GDM1 (cell line): ENCODE results near the gene SRR.
"Not testable (repeated sequence)": the region's sequence is repeated elsewhere in the genome, so short reads cannot be mapped to it uniquely, and the experiment has no call there.

ENCODE experiments used
- DNase-seq: peaks from one replicate; lab custom pipeline; 2025; lab: John Stamatoyannopoulos, UW

The SRR gene

GRCh38 chr17:2292100-2292499, 11.7 kb upstream of the SRR start:
- DNase-seq: no peak

GRCh38 chr17:2295575-2295974, 8.2 kb upstream of the SRR start:
- no peak for DNase-seq

GRCh38 chr17:2297023-2297422, 6.7 kb upstream of the SRR start:
- DNase-seq: no peak

- no peak for DNase-seq
Observed at GRCh38 chr17:2299136-2299535, 4.6 kb upstream of the SRR start.

GRCh38 chr17:2299756-2300155, 4.0 kb upstream of the SRR start:
- no peak for DNase-seq

- no peak for DNase-seq
Observed at GRCh38 chr17:2302778-2303203, 959 bp upstream of the SRR start.

- no peak for DNase-seq
Observed at GRCh38 chr17:2304931-2305330, 1.2 kb downstream of the SRR start.

GRCh38 chr17:2309338-2310154, 5.8 kb downstream of the SRR start:
- DNase-seq: no peak

- no peak for DNase-seq
Observed at GRCh38 chr17:2312736-2313135, 9.0 kb downstream of the SRR start.

- DNase-seq: not testable (repeated sequence)
Observed at GRCh38 chr17:2316916-2317205, 13.1 kb downstream of the SRR start.

- no peak for DNase-seq
Observed at GRCh38 chr17:2317796-2318195, 14.0 kb downstream of the SRR start.

GRCh38 chr17:2319051-2319450, 15.3 kb downstream of the SRR start:
- no peak for DNase-seq

- no peak for DNase-seq
Observed at GRCh38 chr17:2321399-2321798, 17.6 kb downstream of the SRR start.

GRCh38 chr17:2323629-2324314, 20.0 kb downstream of the SRR start:
- no peak for DNase-seq

- DNase-seq: no peak
Observed at GRCh38 chr17:2331303-2331702, 27.6 kb downstream of the SRR start.

- DNase-seq: no peak
Observed at GRCh38 chr17:2335726-2336214, 32.0 kb downstream of the SRR start.

- peak; percentile 77 for DNase-seq
Observed at GRCh38 chr17:2336215-2336851, 32.6 kb downstream of the SRR start, which contains the start of gene TSR1. TSS of gene TSR1 (minus strand) at chr17:2336457. CDS start at chr17:2336427, 30 bp downstream.

- peak; percentile 47 for DNase-seq
Observed at GRCh38 chr17:2336852-2337543, 33.2 kb downstream of the SRR start, which contains the start of gene SGSM2. TSS of gene SGSM2 (plus strand) at chr17:2337501. CDS start at chr17:2337689, 188 bp downstream.

GRCh38 chr17:2337544-2338314, 34.0 kb downstream of the SRR start:
- no peak for DNase-seq

- DNase-seq: no peak
Observed at GRCh38 chr17:2338315-2338657, 34.5 kb downstream of the SRR start.

GRCh38 chr17:2343421-2343820, 39.7 kb downstream of the SRR start:
- DNase-seq: no peak

GRCh38 chr17:2344528-2344927, 40.8 kb downstream of the SRR start:
- no peak for DNase-seq
